Activated CD4-positive, alpha-beta T cell treated with anti-CD3 and anti-CD28 coated beads, Interleukin-2, amount 10 ng/mL, durations not matched to agents 7 days and 5 days (primary cell): Measurements from ENCODE around the gene RGR. TPM values are rescaled to one million over a fixed set of nuclear protein-coding genes. Genes with fewer than 3 reads are reported as not detected.
A peak's percentile ranks its signal among the peaks of the same experiment; 100 is the strongest.

ENCODE experiments used
- CTCF ChIA-PET: fragments of 350-600 bp; sonication (Branson Sonifier 250); formaldehyde crosslinking; loops from one replicate; lab custom pipeline; 2021; ENCODE audit warnings: antibody characterized with exemption; lab: Charles Lee
- POLR2A ChIA-PET: fragments of 350-600 bp; sonication (Branson Sonifier 250); formaldehyde crosslinking; loops from one replicate; lab custom pipeline; 2021; ENCODE audit warnings: antibody characterized with exemption; lab: Charles Lee
- DNase-seq: peaks from one replicate; pipeline ENCODE4 v3.0.0-alpha.2; 2020
- H3K27ac Mint-ChIP-seq: one replicate; pipeline ENCODE4 v1.8.0; 2021; ENCODE audit warnings: mild to moderate bottlenecking, moderate library complexity, mixed read lengths
- H3K27me3 Mint-ChIP-seq: one replicate; pipeline ENCODE4 v1.8.0; 2021; ENCODE audit warnings: mixed read lengths
- H3K36me3 Mint-ChIP-seq: one replicate; pipeline ENCODE4 v1.8.0; 2021; ENCODE audit warnings: low read depth, mixed read lengths
- H3K4me1 Mint-ChIP-seq: one replicate; pipeline ENCODE4 v1.8.0; 2021; ENCODE audit warnings: mixed read lengths
- H3K4me3 Mint-ChIP-seq: one replicate; pipeline ENCODE4 v1.8.0; 2021; ENCODE audit warnings: mild to moderate bottlenecking, moderate library complexity, mixed read lengths
- H3K9me3 Mint-ChIP-seq: one replicate; pipeline ENCODE4 v1.8.0; 2021; ENCODE audit warnings: mixed read lengths
- total RNA-seq, 2 experiments: library from RNA; stranded (reverse); gene quantifications; one replicate each; pipeline ENCODE4 v1.2.3, GENCODE V29; 2021

Gene RGR
- total RNA-seq, 2 experiments from 2014 or later, result not detected

- Mint-ChIP-seq H3K4me3 (no peak overlapping the region), H3K27ac (no peak overlapping the region)
- POLR2A ChIA-PET, result interaction anchor here (0.6 kb wide), 1 partner anchor 111 kb away, joined by 3 read pairs; no protein-coding TSS in a partner anchor
Observed at GRCh38 chr10:84292502-84292901, 47.6 kb downstream of the RGR start.

GRCh38 chr10:84293171-84293570 lies 48.3 kb downstream of the RGR start:
- no peak overlapping the region for H3K4me3 Mint-ChIP-seq
- H3K27ac Mint-ChIP-seq, result peak overlapping the region; percentile 1
- DNase-seq, result no peak
- H3K4me1 Mint-ChIP-seq, result peaks cover 30% of the 10 kb centered on the region
- POLR2A ChIA-PET, result no interaction called here
- CTCF ChIA-PET, result interaction anchor here (0.9 to 1.8 kb wide), 4 partner anchors 22 to 59 kb away, joined by 3 to 5 read pairs (median 4); no protein-coding TSS in a partner anchor
- peaks cover 27% of the 10 kb centered on the region for H3K27me3 Mint-ChIP-seq
- H3K9me3 Mint-ChIP-seq, result no peaks in the 10 kb centered on the region
- H3K36me3 Mint-ChIP-seq, result no peaks in the 10 kb centered on the region

More at GRCh38 chr10:84292502-84292901, 47.6 kb downstream of the RGR start:
- H3K4me1 Mint-ChIP-seq, result peaks cover 33% of the 10 kb centered on the region
- DNase-seq, result no peak
- H3K27me3 Mint-ChIP-seq, result peaks cover 26% of the 10 kb centered on the region
- H3K36me3 Mint-ChIP-seq, result no peaks in the 10 kb centered on the region
- CTCF ChIA-PET, result interaction anchor here (0.9 to 1.8 kb wide), 3 partner anchors 25 to 60 kb away, joined by 3 to 5 read pairs (median 4); no protein-coding TSS in a partner anchor
- H3K9me3 Mint-ChIP-seq, result no peaks in the 10 kb centered on the region

GRCh38 chr10:84293574-84294016 lies 48.7 kb downstream of the RGR start:
- ChIA-PET CTCF (interaction anchor here (1.2 to 1.8 kb wide), 3 partner anchors 22 to 59 kb away, joined by 3 to 5 read pairs (median 4); no protein-coding TSS in a partner anchor), POLR2A (no interaction called here)
- Mint-ChIP-seq H3K9me3 (no peaks in the 10 kb centered on the region), H3K27me3 (peaks cover 28% of the 10 kb centered on the region), H3K4me3 (no peak overlapping the region), H3K36me3 (no peaks in the 10 kb centered on the region), H3K27ac (peak overlapping the region; percentile 1), H3K4me1 (peaks cover 30% of the 10 kb centered on the region)
- peak; percentile 15 for DNase-seq

GRCh38 chr10:84294766-84295447 lies 50.1 kb downstream of the RGR start:
- Mint-ChIP-seq H3K4me1 (peaks cover 30% of the 10 kb centered on the region), H3K4me3 (no peak overlapping the region), H3K36me3 (no peaks in the 10 kb centered on the region), H3K27me3 (peaks cover 20% of the 10 kb centered on the region), H3K9me3 (no peaks in the 10 kb centered on the region), H3K27ac (peak overlapping the region; percentile 67)
- POLR2A ChIA-PET, result no interaction called here
- peak; percentile 12 for DNase-seq
- CTCF ChIA-PET, result no interaction called here

- no peaks in the 10 kb centered on the region for H3K36me3 Mint-ChIP-seq
- no peaks in the 10 kb centered on the region for H3K9me3 Mint-ChIP-seq
- H3K4me3 Mint-ChIP-seq, result no peak overlapping the region
- H3K27me3 Mint-ChIP-seq, result peaks cover 11% of the 10 kb centered on the region
- ChIA-PET POLR2A (no interaction called here), CTCF (interaction anchor here (0.7 kb wide), 1 partner anchor 15 kb away, joined by 3 read pairs; no protein-coding TSS in a partner anchor)
- DNase-seq, result no peak
- H3K4me1 Mint-ChIP-seq, result peaks cover 30% of the 10 kb centered on the region
- H3K27ac Mint-ChIP-seq, result no peak overlapping the region
Observed at GRCh38 chr10:84296091-84296981, 51.5 kb downstream of the RGR start.

DNA sequence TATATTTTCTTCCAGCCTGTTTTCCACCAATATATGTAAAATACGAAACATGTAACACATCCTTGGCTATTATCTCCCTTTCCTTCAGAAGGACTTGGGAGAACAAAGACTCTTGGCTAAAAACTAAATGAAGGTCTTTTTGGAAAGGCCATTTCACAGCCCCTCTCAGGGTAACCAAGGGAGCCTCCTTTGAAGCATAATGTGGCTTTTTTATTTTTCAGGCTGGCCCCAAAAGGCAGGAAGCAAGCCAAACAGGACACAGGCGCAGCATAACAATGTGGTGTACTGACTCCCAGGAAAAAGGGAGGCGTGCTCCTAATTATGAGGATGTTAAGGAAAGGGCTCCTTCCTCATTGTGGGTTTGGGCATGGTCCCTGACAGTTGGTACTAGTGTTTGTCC lies 53.2 kb downstream of the RGR start:
- peaks cover 29% of the 10 kb centered on the region for H3K4me1 Mint-ChIP-seq
- H3K4me3 Mint-ChIP-seq, result no peak overlapping the region
- peaks cover 11% of the 10 kb centered on the region for H3K27me3 Mint-ChIP-seq
- ChIA-PET POLR2A (no interaction called here), CTCF (no interaction called here)
- no peaks in the 10 kb centered on the region for H3K9me3 Mint-ChIP-seq
- no peaks in the 10 kb centered on the region for H3K36me3 Mint-ChIP-seq
- DNase-seq, result no peak
- no peak overlapping the region for H3K27ac Mint-ChIP-seq

GRCh38 chr10:84302223-84302622 lies 57.4 kb downstream of the RGR start:
- Mint-ChIP-seq H3K4me3 (no peak overlapping the region), H3K36me3 (peaks cover 6% of the 10 kb centered on the region), H3K4me1 (peaks cover 17% of the 10 kb centered on the region), H3K27ac (no peak overlapping the region), H3K9me3 (peaks cover 12% of the 10 kb centered on the region), H3K27me3 (peaks cover 13% of the 10 kb centered on the region)
- CTCF ChIA-PET, result interaction anchor here (0.7 kb wide), 1 partner anchor 15 kb away, joined by 3 read pairs; no protein-coding TSS in a partner anchor
- no peak for DNase-seq
- POLR2A ChIA-PET, result no interaction called here

DNA sequence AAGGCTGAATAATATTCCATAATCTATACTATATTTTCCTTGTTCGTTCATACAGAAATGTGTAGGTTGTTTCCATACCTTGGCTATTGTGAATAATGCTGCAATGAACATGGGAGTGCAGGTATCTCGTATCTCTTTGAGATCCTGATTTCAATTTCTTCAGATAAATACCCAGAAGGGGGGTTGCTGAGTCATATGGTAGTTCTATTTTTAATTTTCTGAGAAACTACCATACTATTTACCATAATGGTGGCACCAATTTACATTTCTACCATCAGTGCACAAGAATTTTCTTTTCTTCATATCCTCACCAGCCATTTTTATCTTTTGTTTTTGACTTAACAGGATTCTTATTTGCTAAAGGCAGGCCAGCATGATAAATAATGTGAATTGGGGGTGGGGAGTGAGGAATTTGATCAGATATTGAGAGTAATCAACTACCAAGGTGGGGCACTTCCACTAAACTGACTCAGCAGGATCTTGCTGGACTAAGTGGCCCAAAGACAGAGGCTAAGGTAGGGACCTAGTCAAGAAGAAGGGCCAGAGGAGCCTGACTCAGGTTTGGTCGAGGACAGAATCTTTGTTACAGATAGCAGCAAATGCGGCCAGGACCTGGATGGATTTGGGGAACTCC lies 62.0 kb downstream of the RGR start:
- no peak overlapping the region for H3K4me3 Mint-ChIP-seq
- DNase-seq, result no peak
- H3K27ac Mint-ChIP-seq, result peak overlapping the region; percentile 73
- CTCF ChIA-PET, result interaction anchor here (0.7 kb wide), 1 partner anchor 9 kb away, joined by 3 read pairs; no protein-coding TSS in a partner anchor
- H3K36me3 Mint-ChIP-seq, result peaks cover 6% of the 10 kb centered on the region
- peaks cover 3% of the 10 kb centered on the region for H3K27me3 Mint-ChIP-seq
- POLR2A ChIA-PET, result no interaction called here
- H3K9me3 Mint-ChIP-seq, result peaks cover 12% of the 10 kb centered on the region
- peaks cover 49% of the 10 kb centered on the region for H3K4me1 Mint-ChIP-seq

DNA sequence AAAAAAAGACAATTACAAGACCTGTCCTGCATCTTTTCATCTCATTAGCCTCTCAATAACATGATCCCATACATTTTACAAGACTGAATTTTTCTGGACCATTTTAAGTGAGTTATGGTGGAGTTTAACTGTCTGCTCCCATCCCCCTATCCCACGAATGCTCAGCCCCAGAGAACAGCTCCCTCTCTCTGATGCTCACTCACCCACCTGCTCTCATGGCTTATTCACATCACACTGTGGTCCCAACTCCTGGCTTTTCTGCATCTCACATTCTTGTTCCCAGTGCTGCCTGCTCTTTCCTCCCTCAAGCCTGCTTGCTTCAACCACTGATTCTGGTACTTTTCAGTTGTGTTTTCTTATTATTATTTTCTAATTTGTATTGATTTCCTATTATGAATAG lies 63.2 kb downstream of the RGR start:
- H3K36me3 Mint-ChIP-seq, result peaks cover 6% of the 10 kb centered on the region
- peak overlapping the region; percentile 41 for H3K27ac Mint-ChIP-seq
- DNase-seq, result no peak
- H3K27me3 Mint-ChIP-seq, result peaks cover 2% of the 10 kb centered on the region
- POLR2A ChIA-PET, result interaction anchor here (0.9 kb wide), 1 partner anchor 21 kb away, joined by 4 read pairs; no protein-coding TSS in a partner anchor
- H3K9me3 Mint-ChIP-seq, result peaks cover 12% of the 10 kb centered on the region
- H3K4me3 Mint-ChIP-seq, result no peak overlapping the region
- peaks cover 49% of the 10 kb centered on the region for H3K4me1 Mint-ChIP-seq
- CTCF ChIA-PET, result interaction anchor here (0.6 to 1.2 kb wide), 4 partner anchors 15 to 96 kb away, joined by 3 read pairs; no protein-coding TSS in a partner anchor

DNA sequence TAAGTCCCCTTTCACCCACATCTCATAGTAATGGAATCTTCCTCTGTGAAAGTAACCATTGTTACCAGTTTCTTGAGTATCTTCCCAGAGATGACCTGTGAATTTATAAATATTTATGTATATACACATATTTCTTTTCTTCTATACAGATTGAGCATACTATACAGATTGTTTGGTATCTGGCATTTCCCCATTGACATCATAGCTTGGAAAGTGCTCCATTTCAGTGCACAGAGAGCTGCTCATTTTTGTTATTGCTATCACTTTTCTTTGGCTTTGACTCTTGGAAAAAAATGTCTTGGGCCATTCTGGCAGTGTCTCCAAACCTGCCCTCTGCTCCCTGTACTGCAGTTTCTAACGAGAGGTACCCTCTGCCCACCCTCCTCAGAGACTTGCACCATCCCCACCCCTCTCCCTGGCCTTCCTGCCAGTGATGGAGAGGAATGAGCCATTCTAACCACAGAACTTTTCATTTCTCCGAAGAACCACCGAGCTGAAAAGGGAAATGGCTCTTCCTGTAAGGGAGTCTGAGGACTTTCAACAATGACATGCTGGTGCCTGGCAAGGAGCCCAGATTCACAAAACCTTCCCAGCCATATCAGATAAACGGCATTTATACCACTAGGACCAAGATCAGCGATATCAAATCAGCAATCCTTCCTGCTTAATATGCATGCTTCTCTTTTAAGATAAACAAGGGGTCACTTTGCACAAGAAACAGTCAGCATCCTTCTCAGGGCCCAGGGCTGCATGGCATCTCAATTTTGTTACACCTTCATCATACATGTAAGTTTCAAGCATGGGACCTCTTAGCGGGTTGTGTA lies 63.8 kb downstream of the RGR start:
- DNase-seq, result peak; percentile 38
- peaks cover 2% of the 10 kb centered on the region for H3K27me3 Mint-ChIP-seq
- H3K27ac Mint-ChIP-seq, result peak overlapping the region; percentile 48
- peak overlapping the region; percentile 27 for H3K4me3 Mint-ChIP-seq
- peaks cover 50% of the 10 kb centered on the region for H3K4me1 Mint-ChIP-seq
- POLR2A ChIA-PET, result interaction anchor here (0.9 kb wide), 1 partner anchor 21 kb away, joined by 4 read pairs; no protein-coding TSS in a partner anchor
- H3K36me3 Mint-ChIP-seq, result peaks cover 6% of the 10 kb centered on the region
- peaks cover 12% of the 10 kb centered on the region for H3K9me3 Mint-ChIP-seq
- CTCF ChIA-PET, result interaction anchor here (0.6 to 1.2 kb wide), 3 partner anchors 14 to 104 kb away, joined by 3 read pairs; no protein-coding TSS in a partner anchor
